ENCODE data around the gene NKTR.
A peak's percentile ranks its signal among the peaks of the same experiment; 100 is the strongest.

NKTR gene

DNA sequence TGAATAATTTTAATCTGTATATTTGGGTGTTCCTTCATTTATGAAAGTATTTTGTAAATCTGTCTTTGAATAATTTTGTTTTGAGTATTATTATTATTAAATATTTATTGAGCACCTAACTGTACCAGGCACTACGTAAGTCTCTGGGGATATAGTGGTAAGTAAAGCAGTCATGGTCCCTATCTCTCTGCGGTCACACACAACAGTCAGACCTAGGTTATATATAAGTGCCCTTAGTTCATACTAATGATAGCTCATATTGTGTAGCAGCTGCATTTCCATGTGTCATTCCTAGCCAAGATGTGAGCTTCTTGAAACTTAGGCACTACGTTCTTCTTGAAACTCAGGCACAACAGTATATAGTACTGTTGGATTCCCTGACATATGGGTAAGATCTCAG lies 12.4 kb downstream of the NKTR start:
- Histone ChIP-seq H3K4me1 (ENCODE audit: insufficient read depth, insufficient read length) (no peaks in the 10 kb centered on the region), H3K9me3 (ENCODE audit: insufficient read depth, low read length) (no peaks in the 10 kb centered on the region), H3K9ac (ENCODE audit: insufficient read length, low read depth) (no peak overlapping the region), H3K36me3 (ENCODE audit: insufficient read depth, insufficient read length, low read length) (peaks cover 64% of the 10 kb centered on the region), H3K4me3 (ENCODE audit: insufficient read length, low read depth) (no peak overlapping the region), H3K27me3 (ENCODE audit: insufficient read depth, insufficient read length) (no peaks in the 10 kb centered on the region)
- TF ChIP-seq SUZ12 (IDR thresholded peaks at IDR 0.05; ENCODE audit: extremely low read depth, insufficient read depth, insufficient read length) (no peak), YY1 (IDR thresholded peaks at IDR 0.05; ENCODE audit: insufficient read depth, insufficient read length) (no peak), ZNF274 (IDR thresholded peaks at IDR 0.05; ENCODE audit: low read depth, low read length) (no peak)
- no peak for DNase-seq (ENCODE audit: low read depth, low spot score)

DNA sequence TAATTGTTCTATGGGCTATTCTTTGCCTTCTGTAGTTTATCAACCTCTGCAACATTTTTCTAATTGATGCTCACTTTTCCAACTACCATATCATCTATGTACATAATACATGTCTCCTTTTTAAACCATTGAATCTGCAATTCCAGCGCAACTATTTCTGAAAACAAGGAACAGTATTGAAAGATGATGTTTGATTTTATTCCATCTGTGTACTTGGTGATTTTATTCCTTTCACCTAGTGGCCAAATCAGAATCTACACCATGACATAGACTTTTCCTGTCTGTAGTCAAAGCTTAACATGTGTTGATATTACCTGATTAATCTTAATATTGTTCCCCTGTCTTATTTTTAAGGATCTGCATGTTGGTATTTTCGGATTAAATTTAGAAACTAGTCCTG lies 13.0 kb downstream of the NKTR start:
- no peak overlapping the region for H3K4me3 ChIP-seq (ENCODE audit: insufficient read length, low read depth)
- no peak overlapping the region for H3K9ac ChIP-seq (ENCODE audit: insufficient read length, low read depth)
- peaks cover 62% of the 10 kb centered on the region for H3K36me3 ChIP-seq (ENCODE audit: insufficient read depth, insufficient read length, low read length)
- no peaks in the 10 kb centered on the region for H3K4me1 ChIP-seq (ENCODE audit: insufficient read depth, insufficient read length)
- no peaks in the 10 kb centered on the region for H3K9me3 ChIP-seq (ENCODE audit: insufficient read depth, low read length)
- TF ChIP-seq YY1 (IDR thresholded peaks at IDR 0.05; ENCODE audit: insufficient read depth, insufficient read length): no peak
- TF ChIP-seq SUZ12 (IDR thresholded peaks at IDR 0.05; ENCODE audit: extremely low read depth, insufficient read depth, insufficient read length): no peak
- TF ChIP-seq ZNF274 (IDR thresholded peaks at IDR 0.05; ENCODE audit: low read depth, low read length): no peak
- H3K27me3 ChIP-seq (ENCODE audit: insufficient read depth, insufficient read length): no peaks in the 10 kb centered on the region
- DNase-seq (ENCODE audit: low read depth, low spot score): no peak

GRCh38 chr3:42631620-42632019 lies 31.1 kb downstream of the NKTR start:
- Histone ChIP-seq H3K27me3 (ENCODE audit: insufficient read depth, insufficient read length) (no peaks in the 10 kb centered on the region), H3K36me3 (ENCODE audit: insufficient read depth, insufficient read length, low read length) (peaks cover 71% of the 10 kb centered on the region), H3K9me3 (ENCODE audit: insufficient read depth, low read length) (no peaks in the 10 kb centered on the region), H3K9ac (ENCODE audit: insufficient read length, low read depth) (no peak overlapping the region), H3K4me1 (ENCODE audit: insufficient read depth, insufficient read length) (no peaks in the 10 kb centered on the region), H3K4me3 (ENCODE audit: insufficient read length, low read depth) (no peak overlapping the region)
- TF ChIP-seq SUZ12 (IDR thresholded peaks at IDR 0.05; ENCODE audit: extremely low read depth, insufficient read depth, insufficient read length): no peak
- TF ChIP-seq ZNF274 (IDR thresholded peaks at IDR 0.05; ENCODE audit: low read depth, low read length): no peak
- TF ChIP-seq YY1 (IDR thresholded peaks at IDR 0.05; ENCODE audit: insufficient read depth, insufficient read length): no peak
- peak; percentile 92 for DNase-seq (ENCODE audit: low read depth, low spot score)

- no peaks in the 10 kb centered on the region for H3K9me3 ChIP-seq (ENCODE audit: insufficient read depth, low read length)
- H3K27me3 ChIP-seq (ENCODE audit: insufficient read depth, insufficient read length): no peaks in the 10 kb centered on the region
- TF ChIP-seq SUZ12 (IDR thresholded peaks at IDR 0.05; ENCODE audit: extremely low read depth, insufficient read depth, insufficient read length): no peak
- no peak for TF ChIP-seq YY1 (IDR thresholded peaks at IDR 0.05; ENCODE audit: insufficient read depth, insufficient read length)
- no peak for TF ChIP-seq ZNF274 (IDR thresholded peaks at IDR 0.05; ENCODE audit: low read depth, low read length)
- no peaks in the 10 kb centered on the region for H3K4me1 ChIP-seq (ENCODE audit: insufficient read depth, insufficient read length)
- no peak for DNase-seq (ENCODE audit: low read depth, low spot score)
- H3K4me3 ChIP-seq (ENCODE audit: insufficient read length, low read depth): no peak overlapping the region
- no peak overlapping the region for H3K9ac ChIP-seq (ENCODE audit: insufficient read length, low read depth)
- H3K36me3 ChIP-seq (ENCODE audit: insufficient read depth, insufficient read length, low read length): peaks cover 76% of the 10 kb centered on the region
Observed at GRCh38 chr3:42632146-42632545, 31.7 kb downstream of the NKTR start.

DNA sequence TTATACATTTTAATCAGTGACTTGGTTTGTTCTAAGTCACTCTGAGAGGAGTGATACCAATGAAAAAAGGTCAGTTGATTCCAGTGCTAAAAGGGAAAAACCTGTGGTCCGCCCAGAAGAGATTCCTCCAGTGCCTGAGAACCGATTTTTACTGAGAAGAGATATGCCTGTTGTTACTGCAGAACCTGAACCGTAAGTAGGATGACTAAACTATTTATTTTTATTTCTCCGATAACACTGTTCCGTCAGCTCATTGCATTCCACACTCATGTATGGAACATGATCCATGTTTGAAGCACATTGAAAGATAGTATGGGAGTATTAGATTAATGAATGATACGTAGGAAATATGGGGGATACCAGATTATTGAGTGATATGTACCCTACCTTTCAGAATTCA lies 33.1 kb downstream of the NKTR start:
- H3K36me3 ChIP-seq (ENCODE audit: insufficient read depth, insufficient read length, low read length): peaks cover 83% of the 10 kb centered on the region
- no peaks in the 10 kb centered on the region for H3K4me1 ChIP-seq (ENCODE audit: insufficient read depth, insufficient read length)
- H3K27me3 ChIP-seq (ENCODE audit: insufficient read depth, insufficient read length): no peaks in the 10 kb centered on the region
- TF ChIP-seq SUZ12 (IDR thresholded peaks at IDR 0.05; ENCODE audit: extremely low read depth, insufficient read depth, insufficient read length): no peak
- TF ChIP-seq YY1 (IDR thresholded peaks at IDR 0.05; ENCODE audit: insufficient read depth, insufficient read length): no peak
- no peak for TF ChIP-seq ZNF274 (IDR thresholded peaks at IDR 0.05; ENCODE audit: low read depth, low read length)
- H3K9ac ChIP-seq (ENCODE audit: insufficient read length, low read depth): no peak overlapping the region
- H3K4me3 ChIP-seq (ENCODE audit: insufficient read length, low read depth): no peak overlapping the region
- H3K9me3 ChIP-seq (ENCODE audit: insufficient read depth, low read length): no peaks in the 10 kb centered on the region
- no peak for DNase-seq (ENCODE audit: low read depth, low spot score)

DNA sequence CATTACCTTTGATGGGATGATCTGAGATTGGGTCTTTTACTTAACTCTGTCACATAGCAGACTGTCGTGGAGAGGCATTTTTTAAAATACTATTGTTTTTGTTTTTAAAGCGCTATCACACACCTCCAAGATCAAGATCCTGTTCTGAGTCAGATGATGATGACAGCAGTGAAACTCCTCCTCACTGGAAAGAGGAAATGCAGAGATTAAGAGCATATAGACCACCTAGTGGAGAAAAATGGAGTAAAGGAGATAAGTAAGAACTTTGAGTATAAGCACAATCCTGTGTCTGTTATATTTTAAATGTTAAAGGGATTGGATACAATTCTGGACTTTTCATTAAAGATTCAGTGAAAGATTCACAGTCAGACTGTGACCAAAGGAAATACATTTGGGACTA lies 34.6 kb downstream of the NKTR start:
- H3K9ac ChIP-seq (ENCODE audit: insufficient read length, low read depth): no peak overlapping the region
- no peaks in the 10 kb centered on the region for H3K4me1 ChIP-seq (ENCODE audit: insufficient read depth, insufficient read length)
- peaks cover 95% of the 10 kb centered on the region for H3K36me3 ChIP-seq (ENCODE audit: insufficient read depth, insufficient read length, low read length)
- no peaks in the 10 kb centered on the region for H3K27me3 ChIP-seq (ENCODE audit: insufficient read depth, insufficient read length)
- no peak overlapping the region for H3K4me3 ChIP-seq (ENCODE audit: insufficient read length, low read depth)
- TF ChIP-seq ZNF274 (IDR thresholded peaks at IDR 0.05; ENCODE audit: low read depth, low read length) (no peak), YY1 (IDR thresholded peaks at IDR 0.05; ENCODE audit: insufficient read depth, insufficient read length) (no peak), SUZ12 (IDR thresholded peaks at IDR 0.05; ENCODE audit: extremely low read depth, insufficient read depth, insufficient read length) (no peak)
- H3K9me3 ChIP-seq (ENCODE audit: insufficient read depth, low read length): no peaks in the 10 kb centered on the region
- no peak for DNase-seq (ENCODE audit: low read depth, low spot score)

DNA sequence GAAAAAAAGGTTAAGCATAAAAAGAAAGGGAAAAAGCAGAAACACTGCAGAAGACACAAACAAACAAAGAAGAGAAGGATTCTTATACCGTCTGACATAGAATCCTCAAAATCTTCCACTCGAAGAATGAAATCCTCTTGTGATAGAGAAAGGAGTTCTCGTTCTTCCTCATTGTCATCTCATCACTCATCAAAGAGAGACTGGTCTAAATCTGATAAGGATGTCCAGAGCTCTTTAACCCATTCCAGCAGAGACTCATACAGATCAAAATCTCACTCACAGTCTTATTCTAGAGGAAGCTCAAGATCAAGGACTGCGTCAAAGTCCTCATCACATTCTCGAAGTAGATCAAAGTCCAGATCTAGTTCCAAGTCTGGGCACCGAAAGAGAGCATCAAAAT lies 36.5 kb downstream of the NKTR start:
- no peak for DNase-seq (ENCODE audit: low read depth, low spot score)
- Histone ChIP-seq H3K4me3 (ENCODE audit: insufficient read length, low read depth) (no peak overlapping the region), H3K27me3 (ENCODE audit: insufficient read depth, insufficient read length) (no peaks in the 10 kb centered on the region), H3K9ac (ENCODE audit: insufficient read length, low read depth) (no peak overlapping the region), H3K9me3 (ENCODE audit: insufficient read depth, low read length) (no peaks in the 10 kb centered on the region), H3K36me3 (ENCODE audit: insufficient read depth, insufficient read length, low read length) (peaks cover 93% of the 10 kb centered on the region), H3K4me1 (ENCODE audit: insufficient read depth, insufficient read length) (no peaks in the 10 kb centered on the region)
- no peak for TF ChIP-seq YY1 (IDR thresholded peaks at IDR 0.05; ENCODE audit: insufficient read depth, insufficient read length)
- no peak for TF ChIP-seq ZNF274 (IDR thresholded peaks at IDR 0.05; ENCODE audit: low read depth, low read length)
- no peak for TF ChIP-seq SUZ12 (IDR thresholded peaks at IDR 0.05; ENCODE audit: extremely low read depth, insufficient read depth, insufficient read length)

All from NT2/D1 (cell line).